GM10847 (cell line): ENCODE data around the gene BCAS1.

Experiments
- POLR2A ChIP-seq: IDR thresholded peaks from 2 replicates; pipeline ENCODE4 v1.6.1; 2011; ENCODE audit not compliant: insufficient read length; ENCODE audit errors: extremely low read depth

Gene BCAS1

DNA sequence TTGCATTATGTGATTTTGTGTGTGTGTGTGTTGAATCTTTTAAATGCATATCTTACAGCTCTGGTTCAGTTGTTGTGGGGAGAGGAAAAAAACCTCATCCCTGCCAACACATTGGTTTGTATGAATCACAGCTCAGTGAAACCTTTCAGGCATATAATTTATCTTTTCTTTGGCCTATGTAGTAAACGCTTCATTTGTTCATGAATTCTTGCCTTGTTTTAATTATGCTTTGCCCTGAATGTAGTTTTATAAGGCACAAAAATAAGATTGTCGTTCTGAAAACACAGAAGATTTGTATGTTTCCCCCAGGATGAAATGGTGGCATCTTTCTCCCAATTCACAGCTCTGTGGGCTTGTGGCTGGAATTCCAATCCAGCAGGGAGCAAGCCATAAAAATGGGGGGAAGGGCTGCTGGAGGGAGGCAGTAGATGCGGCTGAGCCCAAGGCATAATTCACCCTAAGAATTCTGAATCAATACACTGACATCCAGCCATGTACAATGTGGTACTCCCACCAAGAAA is 45.1 kb downstream of the BCAS1 start:
- TF ChIP-seq POLR2A: no peak

DNA sequence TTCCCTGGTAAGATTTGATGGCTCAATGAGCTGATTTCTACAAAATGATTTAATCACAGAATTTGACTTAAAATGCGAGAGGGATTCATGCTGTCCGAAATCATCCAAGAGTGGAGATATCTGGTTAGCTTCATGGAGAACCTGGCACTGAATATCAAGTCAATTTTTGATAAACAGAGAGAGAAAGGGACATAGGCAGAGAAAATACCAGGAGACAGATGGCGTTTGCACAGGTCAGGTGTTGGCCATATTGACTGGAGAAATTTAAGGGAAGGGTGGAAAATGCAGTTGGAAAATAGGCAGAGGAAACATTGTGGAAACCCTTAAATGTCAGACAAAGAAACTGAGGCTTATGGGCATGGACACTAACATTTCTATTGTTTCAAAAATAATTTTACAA is 47.0 kb downstream of the BCAS1 start:
- no peak for TF ChIP-seq POLR2A

DNA sequence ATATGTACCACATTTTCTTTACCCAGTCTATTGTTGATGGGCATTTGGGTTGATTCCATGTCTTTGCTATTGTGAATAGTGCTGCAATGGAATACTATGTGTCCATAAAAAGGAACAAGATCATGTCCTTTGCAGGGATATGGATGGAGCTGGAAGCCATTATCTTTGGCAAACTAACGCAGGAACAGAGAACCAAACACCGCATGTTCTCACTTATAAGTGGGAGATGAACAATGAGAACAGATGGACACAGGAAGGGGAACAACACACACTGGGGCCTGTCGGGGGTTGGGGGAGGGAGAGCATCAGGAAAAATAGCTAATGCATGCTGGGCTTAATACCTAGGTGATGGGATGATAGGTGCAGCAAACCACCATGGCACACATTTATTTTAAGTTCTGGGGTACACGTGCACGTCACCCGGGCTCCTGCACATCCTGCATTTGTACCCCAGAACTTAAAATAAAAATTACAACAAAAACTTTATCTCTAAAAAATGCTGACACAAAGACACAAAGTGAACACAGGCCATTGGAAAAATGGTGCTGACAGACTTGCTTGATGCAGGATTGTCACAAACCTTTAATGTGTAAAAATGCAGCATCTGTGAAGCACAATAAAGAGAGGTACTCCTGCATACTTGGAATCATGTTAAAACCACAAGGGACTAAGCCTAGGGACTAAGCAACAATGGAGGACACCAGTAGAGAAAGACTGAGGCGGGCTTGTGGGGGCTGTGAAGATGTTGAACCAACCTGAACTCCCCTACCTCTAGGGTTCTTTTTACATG is 48.8 kb downstream of the BCAS1 start:
- TF ChIP-seq POLR2A: no peak

DNA sequence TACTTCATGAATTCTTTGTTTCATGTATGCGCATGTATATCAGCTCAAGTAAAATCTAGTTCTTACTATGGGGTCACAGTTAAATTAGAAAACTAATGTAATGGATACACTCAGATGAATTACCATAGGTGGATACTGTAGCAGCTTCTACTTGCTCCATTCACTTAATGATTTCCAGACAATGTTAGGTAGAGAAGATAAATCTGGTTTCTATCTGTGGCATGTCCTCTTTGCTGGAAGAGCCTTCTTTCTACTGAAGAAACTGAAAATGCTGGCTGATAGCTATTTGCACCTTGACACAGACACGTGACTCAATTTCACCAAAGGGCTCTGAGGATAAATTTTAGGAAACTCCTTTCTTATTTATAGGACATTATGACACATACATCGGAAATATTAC is 49.5 kb downstream of the BCAS1 start:
- no peak for TF ChIP-seq POLR2A

GRCh38 chr20:54020348-54020747 is 50.0 kb downstream of the BCAS1 start:
- TF ChIP-seq POLR2A: no peak

GRCh38 chr20:54019585-54019984 is 50.8 kb downstream of the BCAS1 start:
- TF ChIP-seq POLR2A: no peak

GRCh38 chr20:54019127-54019526 is 51.3 kb downstream of the BCAS1 start:
- no peak for TF ChIP-seq POLR2A

DNA sequence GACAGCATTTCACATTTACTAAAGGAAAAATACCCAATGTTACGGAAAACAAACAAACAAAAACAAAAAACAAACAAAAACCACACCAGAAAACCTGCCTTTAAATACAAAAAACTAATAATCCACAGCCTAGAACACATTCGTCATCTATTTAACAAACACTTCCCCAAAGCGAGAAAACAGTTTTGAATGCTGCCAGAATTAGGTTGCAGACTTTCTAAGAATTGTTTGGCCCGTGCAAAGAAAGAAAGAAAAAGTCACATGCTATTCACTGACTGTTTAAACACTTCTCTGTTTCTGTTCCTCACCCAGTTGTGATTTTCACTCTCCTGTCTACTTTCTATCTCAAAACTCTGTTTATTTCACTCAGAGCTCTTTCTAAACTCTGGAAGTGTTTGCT is 52.5 kb downstream of the BCAS1 start:
- no peak for TF ChIP-seq POLR2A

DNA sequence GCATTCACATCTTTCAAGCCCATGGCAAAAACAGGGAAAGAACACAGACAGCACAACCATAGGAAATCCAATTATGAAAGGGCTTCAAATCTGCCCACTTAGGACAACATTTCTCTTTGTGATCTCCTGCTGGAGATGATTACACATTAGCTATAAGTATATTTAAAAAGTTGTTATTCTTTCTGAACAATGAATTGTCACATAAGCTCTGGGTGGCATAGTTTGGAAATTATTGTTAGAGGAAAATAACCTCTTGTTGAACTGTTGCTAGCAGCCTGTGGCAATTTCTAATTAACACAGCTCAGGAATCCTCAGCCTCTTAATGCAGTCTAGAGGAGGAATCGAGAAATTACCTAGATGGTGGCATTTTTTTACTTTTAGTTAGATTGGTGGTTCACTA is 54.9 kb downstream of the BCAS1 start:
- TF ChIP-seq POLR2A: no peak

DNA sequence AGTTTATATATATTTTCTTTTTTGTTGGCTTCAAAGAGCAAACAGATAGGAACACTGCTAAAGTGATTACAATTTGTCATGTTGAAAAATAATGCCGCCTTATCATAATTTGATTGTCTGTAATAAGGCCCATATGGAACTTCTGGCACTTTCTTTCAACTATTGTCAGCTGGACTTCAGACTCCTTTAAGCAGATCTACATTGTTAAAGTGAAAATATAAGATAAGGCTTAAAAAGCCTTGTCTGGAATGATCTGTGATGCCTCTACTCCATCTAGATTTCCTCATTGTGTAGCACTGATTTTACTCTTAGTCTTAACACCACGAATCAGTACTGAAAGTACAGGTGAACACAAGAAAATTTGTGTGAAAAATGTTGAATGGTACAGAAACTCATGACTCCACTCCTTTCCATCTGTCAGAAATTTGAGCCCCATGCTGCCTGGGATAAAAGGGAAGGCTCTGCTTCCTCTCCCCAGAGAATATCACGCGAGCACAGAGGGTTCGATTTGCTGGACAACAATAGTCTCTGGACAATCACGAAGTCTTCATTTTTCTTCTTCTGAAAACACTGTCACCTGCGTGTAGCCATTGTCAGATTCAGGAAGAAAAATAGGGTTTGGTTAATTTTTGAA is 56.0 kb downstream of the BCAS1 start:
- no peak for TF ChIP-seq POLR2A

GRCh38 chr20:54013471-54013870 is 56.9 kb downstream of the BCAS1 start:
- no peak for TF ChIP-seq POLR2A

GRCh38 chr20:54011346-54011745 is 59.0 kb downstream of the BCAS1 start:
- TF ChIP-seq POLR2A: no peak

DNA sequence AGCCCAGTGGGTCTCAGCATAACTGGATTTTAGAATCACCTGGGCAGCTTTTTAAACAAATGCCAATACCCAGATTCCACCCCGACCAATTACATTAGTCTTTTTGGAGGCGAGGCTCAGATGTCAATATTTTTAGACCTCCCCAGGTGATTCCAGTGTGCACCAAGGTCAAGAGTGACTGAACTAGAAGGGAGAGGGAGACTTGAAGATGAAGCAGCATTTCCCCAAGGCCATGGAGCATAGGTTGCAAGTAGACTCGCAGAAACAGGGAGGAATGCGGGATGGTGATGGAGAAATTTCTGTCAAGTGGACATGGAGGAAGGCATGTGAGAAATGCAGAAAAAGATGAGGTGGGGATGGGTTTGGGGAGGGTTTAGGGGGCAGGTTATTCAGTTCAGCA is 64.9 kb downstream of the BCAS1 start:
- TF ChIP-seq POLR2A: no peak

DNA sequence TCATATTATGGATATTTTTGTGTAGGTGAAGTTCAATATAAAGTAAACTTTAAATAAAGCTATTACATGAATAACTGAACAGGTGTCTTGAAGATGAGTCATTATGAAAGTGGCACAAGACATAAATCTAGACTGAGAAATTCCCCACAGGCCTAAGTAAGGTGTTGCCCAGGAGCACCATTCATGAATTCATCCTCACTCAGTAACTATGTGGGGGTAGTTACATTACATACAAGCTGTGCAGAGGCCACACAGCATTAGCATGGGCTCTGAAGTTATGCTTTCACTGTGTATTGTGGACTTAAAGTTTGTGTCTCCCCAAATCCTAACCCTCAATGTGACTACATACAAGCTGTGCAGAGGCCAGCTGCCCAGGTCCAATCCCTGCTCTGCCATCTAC is 65.9 kb downstream of the BCAS1 start:
- TF ChIP-seq POLR2A: no peak

GRCh38 chr20:54002741-54003140 is 67.7 kb downstream of the BCAS1 start:
- no peak for TF ChIP-seq POLR2A

GRCh38 chr20:54002056-54002575 is 68.3 kb downstream of the BCAS1 start:
- no peak for TF ChIP-seq POLR2A
